Activated T-cell treated with anti-CD3 and anti-CD28 coated beads for 4 hours (primary cell): ENCODE measurements around the gene TLK2.
A peak's percentile ranks its signal among the peaks of the same experiment; 100 is the strongest.

Experiments used
- DNase-seq: peaks from one replicate; pipeline ENCODE4 v3.0.0-alpha.2; 2020

Gene TLK2

DNA sequence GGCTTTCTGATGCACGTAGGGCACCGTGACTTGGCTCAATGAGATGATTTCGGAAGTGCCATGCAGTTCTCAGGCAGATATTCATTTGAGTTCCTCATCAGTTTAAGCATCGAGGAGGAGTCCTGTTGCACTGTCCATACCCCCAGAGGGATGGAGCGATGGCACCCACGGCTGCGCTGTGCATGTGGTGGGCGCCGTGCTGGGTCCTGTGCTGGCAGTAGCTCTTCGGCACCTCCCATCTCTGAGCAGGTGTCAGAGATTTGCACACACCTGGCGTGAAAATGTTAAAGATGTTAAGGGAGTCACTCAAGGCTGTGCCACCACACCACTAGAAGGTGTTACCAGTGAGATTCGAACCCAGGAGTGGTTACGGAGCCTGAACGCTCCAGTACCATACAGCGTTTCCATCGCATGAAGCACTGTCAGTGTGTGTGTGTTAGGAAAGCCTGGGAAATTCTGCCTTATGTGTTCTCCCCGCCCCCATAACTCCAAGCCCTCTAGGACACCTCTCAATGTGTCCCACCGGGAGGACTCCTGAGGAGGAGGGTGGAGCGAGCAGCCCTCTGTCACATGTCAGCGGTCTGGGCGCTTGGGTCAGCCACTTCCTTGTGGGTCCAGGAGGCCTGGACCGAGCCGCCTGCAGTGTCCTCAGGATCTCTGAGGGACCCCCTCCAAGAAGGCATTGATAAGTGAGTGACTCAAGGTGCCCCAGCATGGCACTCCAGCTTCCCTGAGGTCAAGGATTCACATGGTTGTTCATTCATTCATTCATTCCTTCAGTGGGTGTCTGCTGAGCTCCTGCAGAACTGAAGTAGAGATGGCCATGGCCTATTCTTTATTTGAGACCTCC, 152.7 kb downstream of the TLK2 start:
- no peak for DNase-seq

DNA sequence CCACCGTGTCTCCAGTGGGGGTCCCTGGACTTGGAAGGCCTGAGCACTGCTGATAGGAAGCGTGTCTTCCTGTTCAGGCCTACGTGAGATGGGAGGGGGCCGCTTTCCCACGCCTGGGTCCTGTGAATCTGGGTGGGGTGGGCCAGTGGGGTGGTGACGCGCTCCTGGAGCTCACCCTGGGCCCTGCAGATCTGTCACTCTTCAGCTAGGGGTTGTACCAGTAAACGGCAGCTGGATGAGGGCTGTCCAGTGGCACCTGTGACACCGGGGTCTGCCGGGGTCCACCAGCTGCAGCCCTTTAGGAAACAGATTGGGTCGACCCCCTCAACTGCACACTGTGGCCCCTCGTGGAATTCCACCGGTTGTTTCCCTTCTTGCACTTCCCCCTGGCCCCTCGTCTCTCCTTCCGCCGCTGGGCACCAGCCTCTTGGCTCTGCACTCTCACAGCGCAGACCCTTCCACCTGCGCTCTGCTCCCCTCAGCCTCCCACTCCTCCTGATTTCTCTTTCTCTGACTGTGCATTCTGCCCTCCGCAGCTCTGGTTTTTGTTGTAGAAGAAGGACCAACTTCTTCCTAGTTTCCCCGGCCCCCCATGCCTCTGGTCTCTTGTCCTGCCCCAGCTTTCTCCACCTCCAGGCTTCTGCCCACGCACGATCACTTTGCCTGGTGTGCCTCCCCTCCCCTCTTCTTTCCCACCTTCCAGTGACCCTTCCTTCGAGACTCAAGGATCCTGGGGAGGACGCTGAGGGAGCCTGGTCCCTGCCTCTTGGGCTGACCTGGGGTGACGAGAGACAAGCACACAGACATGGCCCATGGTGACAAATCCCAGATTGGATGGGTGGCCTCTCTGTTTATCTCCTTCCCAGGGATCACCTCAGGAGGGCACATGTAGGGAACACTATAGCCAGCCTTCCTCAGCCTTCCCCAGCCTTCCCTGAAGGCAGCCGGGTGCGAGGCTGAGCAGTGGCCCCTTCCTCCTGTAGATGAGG, 153.6 kb downstream of the TLK2 start:
- no peak for DNase-seq

DNA sequence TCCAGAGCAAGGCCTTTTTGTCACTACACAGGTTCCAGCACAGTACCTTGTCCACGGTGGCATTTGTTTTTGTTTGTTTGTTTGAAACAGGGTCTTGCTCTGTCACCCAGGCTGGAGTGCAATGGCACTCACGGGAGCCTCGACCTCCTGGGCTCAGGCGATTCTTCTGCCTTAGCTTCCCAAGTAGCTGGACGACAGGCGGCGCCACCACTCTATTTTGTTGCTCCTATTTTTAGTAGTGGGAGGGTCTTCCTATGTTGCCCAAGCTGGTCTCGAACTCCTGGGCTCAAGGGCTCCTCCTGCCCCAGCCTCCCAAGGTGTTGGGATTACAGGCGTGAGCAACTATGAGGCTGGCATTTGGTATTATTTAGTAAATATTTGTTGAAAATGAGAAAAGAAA, 159.2 kb downstream of the TLK2 start:
- no peak for DNase-seq

DNA sequence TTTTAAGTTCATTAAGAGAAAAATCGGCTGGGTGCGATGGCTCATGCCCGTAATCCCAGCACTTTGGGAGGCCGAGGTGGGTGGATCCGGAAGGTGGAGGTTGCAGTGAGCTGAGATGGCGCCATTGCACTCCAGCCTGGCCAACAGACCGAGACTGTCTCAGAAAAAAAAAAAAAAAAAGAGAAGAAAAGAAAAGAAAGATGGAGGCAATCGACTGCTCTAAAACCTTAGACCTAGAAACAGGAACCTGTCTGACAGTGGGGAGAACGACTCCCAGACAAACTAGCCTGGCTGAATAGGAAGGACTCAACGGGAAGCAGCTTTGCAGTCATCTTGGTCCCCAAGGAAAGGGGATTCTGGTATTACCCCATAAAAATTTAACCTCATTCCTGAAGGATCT, 162.5 kb downstream of the TLK2 start:
- no peak for DNase-seq

GRCh38 chr17:62641951-62642350, 163.3 kb downstream of the TLK2 start:
- DNase-seq, result no peak

- DNase-seq, result no peak
Observed at GRCh38 chr17:62643496-62643895, 164.9 kb downstream of the TLK2 start.

DNA sequence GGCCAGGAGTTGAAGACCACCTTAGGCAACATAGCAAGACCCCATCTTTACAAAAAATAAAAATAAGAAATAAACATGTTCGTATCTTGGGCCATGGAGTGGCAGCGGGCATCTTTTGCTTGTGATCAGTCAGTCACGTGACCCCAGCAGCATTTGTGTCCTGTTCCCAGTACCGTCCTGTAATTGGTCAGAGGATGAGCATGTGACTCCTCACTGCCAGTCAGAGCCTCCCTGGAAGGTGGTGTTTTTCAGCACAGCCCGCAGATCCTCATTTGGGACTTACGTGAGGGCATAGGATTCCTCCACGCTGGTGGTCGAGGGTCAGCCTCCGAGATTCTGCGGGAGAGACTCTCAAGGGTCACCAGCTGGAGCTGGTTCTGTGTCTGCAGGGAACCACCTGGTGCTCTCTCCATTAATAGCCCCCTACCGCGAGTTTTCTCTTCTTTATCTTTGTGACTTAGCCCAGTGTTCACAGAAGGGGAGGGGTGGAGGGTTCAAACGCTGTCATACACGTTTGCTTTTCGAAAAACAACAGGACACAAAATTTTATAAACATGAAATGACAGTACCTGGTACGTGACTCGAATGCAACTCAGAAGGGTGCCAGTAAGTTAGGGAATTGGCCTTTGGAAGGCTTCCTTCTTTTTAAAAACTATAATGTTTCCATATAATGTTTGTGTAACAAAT, 166.0 kb downstream of the TLK2 start:
- DNase-seq, result no peak

GRCh38 chr17:62648251-62648955, 169.8 kb downstream of the TLK2 start:
- no peak for DNase-seq

- DNase-seq, result no peak
Observed at GRCh38 chr17:62648956-62649294, 170.3 kb downstream of the TLK2 start.

- no peak for DNase-seq
Observed at GRCh38 chr17:62649570-62649969, 170.9 kb downstream of the TLK2 start.

- no peak for DNase-seq
Observed at GRCh38 chr17:62650587-62650986, 172.0 kb downstream of the TLK2 start.

- DNase-seq, result no peak
Observed at GRCh38 chr17:62652251-62653001, 173.8 kb downstream of the TLK2 start.

GRCh38 chr17:62653002-62653825, 174.6 kb downstream of the TLK2 start:
- peak; percentile 82 for DNase-seq

DNA sequence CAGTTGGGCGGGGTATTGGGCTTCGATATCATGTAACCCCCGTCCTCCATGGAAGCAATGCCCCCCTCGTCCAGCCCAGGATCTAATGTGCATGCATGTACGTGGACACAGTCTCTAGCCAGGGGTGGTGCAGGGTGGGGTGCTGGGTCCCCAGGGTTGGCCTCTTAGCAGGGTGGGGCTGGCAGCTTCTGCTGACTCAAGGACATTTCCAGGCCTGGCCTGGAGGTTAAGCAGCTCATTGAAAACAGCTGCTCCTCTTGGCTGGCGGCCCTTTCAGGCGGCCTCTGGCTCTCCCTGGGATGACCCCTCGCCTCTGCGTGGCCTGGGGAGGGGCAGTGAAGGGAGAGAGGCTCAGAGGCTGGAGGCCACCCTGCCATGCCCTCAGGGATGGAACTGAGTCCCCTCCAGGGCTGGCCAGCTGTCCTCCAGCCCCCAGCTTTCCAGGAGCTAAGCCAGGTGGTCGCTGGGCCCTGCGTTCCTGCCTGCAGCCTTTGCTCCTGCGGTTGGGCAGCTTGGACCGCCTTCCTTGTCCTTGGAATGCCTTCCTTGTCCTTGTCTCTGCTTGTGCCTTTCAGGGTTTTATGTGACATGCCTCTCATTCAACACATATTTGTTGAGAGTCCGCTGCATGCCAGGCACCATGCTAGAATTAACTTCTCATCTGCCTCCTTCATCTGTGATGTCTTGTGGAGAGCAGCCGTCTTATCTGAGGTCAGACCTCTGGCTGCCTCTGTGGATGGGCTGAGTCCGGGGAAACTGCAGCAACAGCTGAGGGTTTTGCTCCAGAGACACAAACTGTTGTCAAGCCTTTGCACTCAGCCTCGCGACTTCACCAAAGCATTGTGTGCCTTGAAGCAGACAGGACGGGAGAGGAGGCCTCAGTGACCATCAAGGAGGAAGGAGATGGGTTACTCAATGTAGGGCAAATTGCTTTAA, 175.5 kb downstream of the TLK2 start:
- no peak for DNase-seq

DNA sequence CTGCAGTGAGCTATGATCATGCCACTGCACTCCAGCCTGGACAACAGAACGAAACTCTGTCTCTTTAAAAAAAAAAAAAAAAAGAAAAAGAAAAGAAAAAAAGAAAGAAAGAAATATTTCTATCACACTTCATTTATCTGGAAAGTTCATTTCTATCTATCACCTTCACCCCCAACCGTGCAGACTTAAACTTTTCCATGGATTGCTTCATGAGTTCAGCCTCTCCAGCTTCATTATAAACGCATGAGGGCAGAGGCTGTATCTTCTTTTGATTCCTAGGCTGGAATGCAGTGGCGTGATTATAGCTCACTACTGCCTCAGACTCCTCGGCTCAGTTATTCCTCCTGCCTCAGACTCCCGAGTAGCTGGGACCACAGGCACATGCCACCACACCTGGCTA, 177.0 kb downstream of the TLK2 start:
- DNase-seq, result no peak

GRCh38 chr17:62656446-62656845, 177.8 kb downstream of the TLK2 start:
- DNase-seq, result no peak

DNA sequence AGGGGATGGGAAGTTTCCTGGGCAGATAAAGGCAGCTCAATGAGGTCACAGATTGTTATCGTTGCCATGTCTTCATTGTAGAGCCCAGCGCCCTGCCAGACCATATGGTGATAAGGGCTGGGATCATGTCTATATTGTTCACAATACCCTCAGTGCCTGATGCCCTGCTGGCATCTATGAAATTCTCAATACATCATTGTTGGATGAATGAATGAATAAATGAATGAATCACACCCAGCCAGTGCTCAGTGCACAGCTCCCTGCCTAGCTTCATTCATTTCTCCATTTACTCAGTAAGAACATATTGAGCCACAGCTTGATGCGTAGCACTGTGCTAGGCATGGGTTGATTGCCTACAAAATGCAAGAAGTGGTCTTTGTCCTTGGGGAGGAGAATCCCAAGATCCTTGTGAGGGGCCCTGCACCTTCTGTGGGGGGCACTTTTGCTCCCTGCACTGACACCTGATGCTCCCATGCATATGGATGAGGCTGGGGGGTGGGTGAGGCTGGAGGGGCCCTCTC, 178.6 kb downstream of the TLK2 start:
- DNase-seq, result no peak

- no peak for DNase-seq
Observed at GRCh38 chr17:62657690-62658089, 179.1 kb downstream of the TLK2 start.

DNA sequence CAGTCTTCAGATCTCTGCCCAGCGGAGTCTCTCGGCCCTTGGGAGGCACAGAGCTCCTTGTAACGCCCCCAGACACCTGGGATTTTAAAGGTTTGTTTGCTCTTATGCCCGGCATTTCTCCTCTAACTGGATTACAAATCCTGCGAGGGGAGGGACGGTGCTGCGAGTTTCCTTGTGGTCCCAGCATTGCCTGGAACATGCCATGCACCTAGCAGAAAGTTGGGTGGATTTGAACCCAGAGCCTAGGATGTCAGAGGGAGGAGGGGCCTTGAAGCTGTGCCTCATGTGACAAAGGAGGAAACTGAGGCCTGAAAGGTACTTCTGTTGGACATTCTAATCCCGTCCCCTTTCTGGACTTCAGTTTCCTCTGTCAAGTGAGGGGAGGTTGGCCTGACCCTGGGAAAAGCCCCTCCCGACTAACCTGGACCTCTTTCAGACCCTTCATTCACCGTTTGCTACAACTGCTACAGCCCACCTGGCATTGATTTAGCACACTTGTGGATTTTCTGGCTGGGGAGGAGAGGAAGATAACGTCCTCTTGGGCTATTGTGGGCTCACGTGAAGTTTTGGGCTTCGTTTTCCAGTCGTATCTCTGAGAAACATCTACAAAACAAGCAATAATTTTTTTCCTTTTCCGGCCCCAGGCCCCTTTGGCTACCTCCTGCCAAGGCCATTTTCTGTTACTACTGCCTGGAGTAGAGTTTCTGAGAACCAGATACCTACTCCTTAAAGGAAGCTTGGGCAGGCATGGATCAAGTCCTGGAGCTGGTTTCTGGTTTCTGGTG, 179.7 kb downstream of the TLK2 start:
- no peak for DNase-seq
